Parathyroid adenoma (tissue), 2 donors: ENCODE measurements around the gene ARHGAP26.

Experiments
- H2AFZ ChIP-seq: fragments of 300-600 bp; sonication (generic); one replicate; pipeline ENCODE4 v1.7.0; 2017; ENCODE audit warnings: antibody characterized with exemption, mild to moderate bottlenecking
- H3K27ac ChIP-seq: fragments of 300-600 bp; sonication (generic); one replicate; pipeline ENCODE4 v1.7.0; 2017
- H3K27me3 ChIP-seq: fragments of 300-600 bp; sonication (generic); one replicate; pipeline ENCODE4 v1.7.0; 2017; ENCODE audit warnings: low read length; ENCODE audit not compliant: control insufficient read depth, insufficient read depth
- H3K36me3 ChIP-seq: fragments of 300-600 bp; sonication (generic); one replicate; pipeline ENCODE4 v1.7.0; 2017; ENCODE audit warnings: low read length; ENCODE audit not compliant: control insufficient read depth, insufficient read depth
- H3K4me1 ChIP-seq: fragments of 300-600 bp; sonication (generic); one replicate; pipeline ENCODE4 v1.7.0; 2017; ENCODE audit warnings: control low read depth
- H3K4me2 ChIP-seq: fragments of 300-600 bp; sonication (generic); one replicate; pipeline ENCODE4 v1.7.0; 2017; ENCODE audit warnings: low read length
- H3K4me3 ChIP-seq: fragments of 300-600 bp; sonication (generic); one replicate; pipeline ENCODE4 v1.7.0; 2017; ENCODE audit warnings: low read depth, low read length
- H3K79me2 ChIP-seq: fragments of 300-600 bp; sonication (generic); one replicate; pipeline ENCODE4 v1.7.0; 2017; ENCODE audit warnings: control low read depth
- H3K9ac ChIP-seq: fragments of 300-600 bp; sonication (generic); one replicate; pipeline ENCODE4 v1.7.0; 2017; ENCODE audit warnings: mild to moderate bottlenecking
- H3K9me3 ChIP-seq: fragments of 300-600 bp; sonication (generic); one replicate; pipeline ENCODE4 v1.7.0; 2017; ENCODE audit warnings: low read length; ENCODE audit not compliant: control insufficient read depth
- CTCF ChIP-seq: fragments of 300-600 bp; sonication (generic); IDR thresholded peaks from one replicate; pipeline ENCODE4 v1.7.0; 2017; ENCODE audit warnings: antibody characterized with exemption, mild to moderate bottlenecking
- donor health status: primary hyperparathyroidism.

Gene ARHGAP26

GRCh38 chr5:142847898-142848790 lies 78.0 kb downstream of the ARHGAP26 start:
- TF ChIP-seq CTCF, result no peak
- Histone ChIP-seq H3K27me3 (no peaks in the 10 kb centered on the region), H3K36me3 (no peaks in the 10 kb centered on the region), H2AFZ (no peak overlapping the region), H3K4me3 (no peak overlapping the region), H3K9me3 (no peaks in the 10 kb centered on the region), H3K9ac (no peak overlapping the region), H3K4me2 (no peak overlapping the region), H3K4me1 (no peaks in the 10 kb centered on the region), H3K79me2 (no peaks in the 10 kb centered on the region), H3K27ac (no peak overlapping the region)

GRCh38 chr5:142849466-142849865 lies 79.3 kb downstream of the ARHGAP26 start:
- Histone ChIP-seq H3K4me2 (no peak overlapping the region), H3K9ac (no peak overlapping the region), H3K9me3 (no peaks in the 10 kb centered on the region), H2AFZ (no peak overlapping the region), H3K79me2 (no peaks in the 10 kb centered on the region), H3K4me1 (no peaks in the 10 kb centered on the region), H3K4me3 (no peak overlapping the region), H3K36me3 (no peaks in the 10 kb centered on the region), H3K27me3 (no peaks in the 10 kb centered on the region), H3K27ac (no peak overlapping the region)
- TF ChIP-seq CTCF, result no peak

GRCh38 chr5:142849880-142850279 lies 79.7 kb downstream of the ARHGAP26 start:
- H3K79me2 ChIP-seq, result no peaks in the 10 kb centered on the region
- no peak overlapping the region for H3K4me3 ChIP-seq
- H3K36me3 ChIP-seq, result no peaks in the 10 kb centered on the region
- H3K9ac ChIP-seq, result no peak overlapping the region
- TF ChIP-seq CTCF, result no peak
- no peaks in the 10 kb centered on the region for H3K4me1 ChIP-seq
- no peak overlapping the region for H3K4me2 ChIP-seq
- no peak overlapping the region for H3K27ac ChIP-seq
- H3K27me3 ChIP-seq, result no peaks in the 10 kb centered on the region
- H3K9me3 ChIP-seq, result no peaks in the 10 kb centered on the region
- no peak overlapping the region for H2AFZ ChIP-seq

- Histone ChIP-seq H3K79me2 (no peaks in the 10 kb centered on the region), H3K4me3 (no peak overlapping the region), H3K4me1 (no peaks in the 10 kb centered on the region), H2AFZ (no peak overlapping the region), H3K36me3 (no peaks in the 10 kb centered on the region), H3K27me3 (no peaks in the 10 kb centered on the region), H3K9me3 (no peaks in the 10 kb centered on the region), H3K9ac (no peak overlapping the region), H3K27ac (no peak overlapping the region), H3K4me2 (no peak overlapping the region)
- TF ChIP-seq CTCF, result no peak
Measured at GRCh38 chr5:142851731-142852130, 81.6 kb downstream of the ARHGAP26 start.
